NOMO-1 treated with DMSO at 0.1 percent for 48 hours (cell line): Measurements from ENCODE around the gene PPP1R11.
"Not testable (repeated sequence)": the region's sequence is repeated elsewhere in the genome, so short reads cannot be mapped to it uniquely, and the experiment has no call there.

Experiments
- DNase-seq: peaks from one replicate; lab custom pipeline; 2025; ENCODE audit not compliant: unreplicated experiment; lab: John Stamatoyannopoulos, UW

Gene PPP1R11

GRCh38 chr6:30093951-30094661 is 27.1 kb downstream of the PPP1R11 start:
- DNase-seq, result no peak

GRCh38 chr6:30096829-30097228 is 29.8 kb downstream of the PPP1R11 start:
- no peak for DNase-seq

GRCh38 chr6:30097902-30098768 is 31.1 kb downstream of the PPP1R11 start:
- no peak for DNase-seq

DNA sequence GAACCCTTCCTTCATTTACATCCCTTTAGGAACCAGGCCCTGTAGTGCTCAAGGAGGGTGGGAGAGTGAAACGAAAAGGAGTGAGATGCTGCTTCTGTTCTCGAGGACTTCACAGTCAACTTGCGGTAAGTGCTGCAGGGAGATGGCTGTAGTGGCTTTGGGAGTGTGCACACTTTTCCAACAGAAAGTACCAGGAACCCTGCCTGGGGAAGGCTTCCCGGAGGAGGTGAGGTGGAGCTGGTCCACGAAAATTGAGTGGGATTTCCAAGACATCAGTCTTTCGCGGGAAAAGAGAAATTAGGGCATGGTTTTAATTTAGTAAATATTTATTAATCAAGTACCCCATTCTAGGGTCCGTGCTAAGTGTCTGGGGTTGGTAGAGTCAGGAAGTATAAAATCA is 33.2 kb downstream of the PPP1R11 start:
- DNase-seq, result no peak

- no peak for DNase-seq
Observed at GRCh38 chr6:30100585-30101443, 33.8 kb downstream of the PPP1R11 start.

GRCh38 chr6:30101444-30102413 is 34.7 kb downstream of the PPP1R11 start:
- DNase-seq, result peak; percentile 55

DNA sequence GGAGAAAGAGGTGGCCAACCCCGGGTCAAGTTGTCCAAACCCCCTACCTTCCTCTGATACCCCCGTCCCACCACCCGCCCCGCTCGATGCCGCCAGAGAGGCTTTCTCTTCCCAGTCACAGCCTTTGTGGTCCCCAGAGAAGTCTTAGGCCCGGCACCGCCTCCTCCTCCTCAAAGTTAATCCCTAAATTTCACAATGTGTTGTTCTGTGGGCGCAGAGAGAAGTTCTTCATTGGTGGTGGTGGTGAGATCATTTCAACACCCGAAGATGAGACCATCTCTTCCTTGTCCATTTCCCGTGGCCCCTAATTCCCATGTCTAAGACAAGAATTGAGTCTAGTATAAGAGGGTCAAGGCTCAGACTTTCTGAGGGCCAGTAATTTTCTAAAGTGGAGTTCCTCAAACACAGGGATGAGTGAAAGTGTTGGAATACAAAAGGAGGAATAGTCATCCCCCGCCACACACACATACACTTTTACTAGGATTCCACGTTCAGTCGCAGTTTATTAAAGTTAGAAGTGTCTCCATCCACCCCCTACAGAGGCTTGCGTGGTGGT is 35.5 kb downstream of the PPP1R11 start:
- no peak for DNase-seq

GRCh38 chr6:30102970-30103871 is 36.2 kb downstream of the PPP1R11 start:
- peak; percentile 88 for DNase-seq

DNA sequence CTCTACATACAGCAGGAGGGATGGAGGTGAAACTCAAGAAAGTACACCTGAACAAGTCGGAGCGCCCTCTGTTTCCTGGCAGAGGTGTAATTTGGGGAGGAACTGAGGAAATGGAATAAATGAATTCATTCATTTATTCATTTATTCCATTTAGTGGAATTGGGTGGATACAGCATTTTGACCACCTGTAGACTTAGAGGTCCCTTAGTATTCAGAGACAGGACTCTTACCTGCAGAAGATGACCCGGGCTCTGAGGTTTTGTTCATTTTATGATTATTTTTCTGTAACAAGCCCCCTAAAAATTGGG is 36.8 kb downstream of the PPP1R11 start:
- DNase-seq, result no peak

GRCh38 chr6:30104661-30105060 is 37.7 kb downstream of the PPP1R11 start:
- DNase-seq, result no peak

DNA sequence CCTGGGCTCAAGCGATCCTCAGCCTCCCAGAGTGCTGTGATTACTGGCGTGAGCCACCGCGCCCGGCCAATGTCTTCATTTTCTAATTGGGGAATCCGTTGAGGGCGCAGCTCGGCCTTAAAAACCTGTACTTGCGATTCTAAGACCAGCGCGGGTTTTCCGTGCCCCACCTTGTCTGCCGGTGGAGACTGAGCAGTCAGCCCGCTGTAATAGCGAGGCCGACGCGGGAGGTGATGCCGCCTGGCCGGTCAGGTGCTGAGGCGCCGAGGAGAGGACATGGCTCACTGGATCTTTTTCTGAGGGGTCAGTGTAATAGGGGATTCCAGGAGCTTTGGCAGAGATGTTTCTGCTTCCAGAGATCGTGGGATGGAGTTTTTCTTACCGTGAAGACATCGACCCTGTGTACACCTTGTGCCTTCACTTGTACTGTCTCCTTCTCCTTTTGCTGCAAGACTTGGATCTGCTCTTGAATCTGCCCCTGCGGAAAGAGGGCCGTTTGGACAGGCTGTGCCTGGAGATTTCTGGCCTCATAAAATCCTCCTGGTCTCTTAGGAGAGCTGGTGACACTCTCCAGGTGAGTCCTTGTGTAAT is 44.4 kb downstream of the PPP1R11 start:
- DNase-seq, result no peak

DNA sequence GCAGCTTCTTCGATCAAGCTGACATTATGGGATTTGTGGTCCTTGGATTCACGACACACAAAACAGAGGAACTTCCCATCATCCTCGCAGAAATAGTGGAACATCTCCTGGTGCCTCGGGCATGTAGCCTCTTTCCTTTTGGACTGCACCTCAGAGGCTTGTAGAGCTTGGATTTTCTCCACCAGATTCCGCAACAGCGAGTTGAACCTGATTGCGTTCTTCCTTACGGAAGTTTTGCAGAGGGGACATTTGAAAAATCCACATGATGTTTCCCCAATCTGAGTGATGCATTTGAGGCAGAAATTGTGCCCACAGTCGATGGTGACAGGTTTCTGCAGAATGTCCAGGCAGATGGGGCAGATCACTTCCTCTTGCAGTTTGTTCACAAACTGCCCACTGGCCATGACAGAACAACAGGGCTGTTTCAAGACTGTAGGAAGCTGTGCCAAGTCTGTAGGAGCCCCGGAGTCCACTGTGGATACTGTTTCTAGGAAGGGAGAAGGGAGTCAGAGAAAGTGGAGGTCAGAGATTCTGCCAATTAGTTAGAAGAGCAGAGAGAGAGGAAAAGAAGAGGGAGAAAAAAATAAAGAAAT is 45.5 kb downstream of the PPP1R11 start:
- no peak for DNase-seq

DNA sequence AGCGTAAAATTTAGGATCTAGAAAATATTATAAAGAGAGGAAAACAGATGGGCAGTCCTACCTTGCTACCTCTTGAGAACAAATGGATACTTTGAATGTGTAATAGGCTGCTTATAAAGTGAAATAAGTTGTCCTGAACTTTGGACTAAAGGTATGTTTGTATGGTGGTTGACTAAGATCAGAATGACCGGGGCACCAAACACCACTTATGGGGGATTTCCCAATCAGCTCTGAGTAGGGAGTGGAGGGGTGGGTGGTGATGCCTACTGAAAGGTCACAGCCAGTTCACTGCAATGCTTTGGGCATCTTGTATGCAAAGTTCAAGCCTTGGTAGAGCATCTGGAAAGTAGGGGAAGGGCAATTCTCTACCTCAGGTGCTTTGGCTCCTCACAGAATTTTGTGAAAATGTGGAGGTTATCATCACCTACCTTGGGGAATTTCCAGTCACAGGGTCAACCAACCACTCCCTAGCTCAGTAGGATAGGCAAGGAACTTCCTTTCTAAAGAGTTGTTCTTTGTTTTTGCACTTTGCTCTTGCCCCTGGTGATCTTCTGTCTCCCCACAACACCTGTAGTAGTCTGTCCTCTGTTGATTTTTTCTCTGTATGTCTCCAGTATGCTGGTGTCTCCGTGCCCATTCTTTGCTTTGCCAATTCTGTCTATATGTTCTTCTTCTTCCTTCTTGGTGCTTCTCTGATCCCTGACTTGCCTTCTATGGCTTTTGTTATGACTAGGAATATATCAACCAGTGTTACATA is 46.2 kb downstream of the PPP1R11 start, which contains the start of gene TRIM31:
TSS of gene TRIM31 (minus strand) at position 88 of the 757 bp plus-strand sequence. CDS start 285 bp downstream, outside the sequence.
- no peak for DNase-seq

GRCh38 chr6:30113841-30114240 is 46.8 kb downstream of the PPP1R11 start:
- DNase-seq, result no peak

GRCh38 chr6:30116724-30117123 is 49.7 kb downstream of the PPP1R11 start:
- no peak for DNase-seq

GRCh38 chr6:30118691-30119090 is 51.7 kb downstream of the PPP1R11 start:
- not testable (repeated sequence) for DNase-seq
